CD4-positive, alpha-beta T cell treated with Interleukin-1 beta for 1 hour (primary cell): Measurements from ENCODE around the gene IL4R.
"Not testable (repeated sequence)": the region's sequence is repeated elsewhere in the genome, so short reads cannot be mapped to it uniquely, and the experiment has no call there.

Source experiments
- DNase-seq, 2 donors: peaks; one replicate each; pipeline ENCODE4 v3.0.0-alpha.2; 2020 to 2022

Gene IL4R

GRCh38 chr16:27316038-27316680 is 2.4 kb downstream of the IL4R start:
- DNase-seq = no peak

- DNase-seq = no peak
Observed at GRCh38 chr16:27317320-27317719, 3.5 kb downstream of the IL4R start.

DNA sequence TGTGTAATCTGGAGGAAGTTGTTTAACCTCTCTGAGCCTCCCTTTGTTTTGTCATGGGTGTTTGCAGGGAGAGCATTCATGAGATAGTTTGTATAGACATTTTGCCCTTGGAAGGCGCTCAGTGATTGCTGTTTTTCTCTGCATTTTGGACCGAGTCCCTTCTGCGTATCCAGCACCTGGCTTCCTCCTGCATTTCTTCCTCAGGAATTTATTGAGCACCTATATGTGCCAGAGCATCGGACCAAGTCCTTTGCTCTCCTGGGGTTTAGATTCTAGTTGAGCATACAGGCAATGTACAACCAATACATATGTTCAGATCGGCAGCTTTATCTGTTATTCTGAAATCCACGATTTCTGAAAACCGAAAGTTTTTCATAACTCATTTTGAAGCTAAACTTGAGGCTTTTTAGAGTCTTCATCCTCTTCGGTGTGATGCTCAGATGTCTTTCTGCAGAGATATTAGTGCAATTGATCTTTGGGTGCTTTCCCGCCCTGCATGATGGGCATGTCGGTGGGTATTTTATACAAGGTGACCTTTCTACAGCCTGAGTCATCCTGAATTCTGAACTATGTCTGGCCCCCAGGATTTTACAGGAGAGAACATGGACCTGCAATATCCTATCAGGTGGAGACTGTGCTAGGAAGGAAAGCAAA is 4.1 kb downstream of the IL4R start:
- peak in 1 of 2 donors; percentile 21 for DNase-seq

GRCh38 chr16:27318392-27319256 is 4.8 kb downstream of the IL4R start:
- peak; percentile 38 to 51 for DNase-seq

GRCh38 chr16:27319257-27319965 is 5.6 kb downstream of the IL4R start:
- no peak for DNase-seq

DNA sequence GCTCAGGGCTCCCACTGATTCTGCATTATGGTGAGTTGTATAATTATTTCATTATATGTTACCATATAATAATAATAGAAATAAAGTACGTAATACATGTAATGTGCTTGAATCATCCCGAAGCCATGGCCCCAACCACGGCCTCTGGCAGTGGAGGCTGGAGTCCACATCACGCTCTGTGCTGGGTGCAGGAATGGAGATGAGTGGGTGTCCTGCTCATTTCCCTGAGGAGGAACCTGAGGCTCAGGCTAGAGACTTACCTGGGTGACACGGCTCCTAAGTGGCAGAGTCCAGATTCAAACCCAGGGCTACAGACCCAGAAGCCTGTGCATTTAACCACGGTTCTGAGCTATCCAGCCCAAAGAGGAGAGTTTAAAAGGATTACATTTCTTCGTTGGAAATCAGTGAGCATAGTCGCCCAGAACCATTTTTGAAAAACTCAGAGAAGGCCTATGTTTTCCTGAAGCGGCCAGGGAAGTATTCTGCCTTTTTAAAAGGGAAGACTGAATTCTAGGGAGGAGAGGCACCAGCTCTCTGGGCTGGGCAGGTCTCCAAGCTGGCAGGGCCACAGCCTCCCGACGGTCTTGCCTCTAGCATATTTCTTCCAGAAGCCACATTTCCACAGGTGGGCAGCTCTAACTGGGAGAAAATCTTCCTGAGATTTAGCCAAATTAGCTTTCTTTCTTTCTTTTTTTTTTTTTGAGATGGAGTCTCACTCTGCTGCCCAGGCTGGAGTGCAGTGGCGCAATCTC is 6.7 kb downstream of the IL4R start:
- no peak for DNase-seq

DNA sequence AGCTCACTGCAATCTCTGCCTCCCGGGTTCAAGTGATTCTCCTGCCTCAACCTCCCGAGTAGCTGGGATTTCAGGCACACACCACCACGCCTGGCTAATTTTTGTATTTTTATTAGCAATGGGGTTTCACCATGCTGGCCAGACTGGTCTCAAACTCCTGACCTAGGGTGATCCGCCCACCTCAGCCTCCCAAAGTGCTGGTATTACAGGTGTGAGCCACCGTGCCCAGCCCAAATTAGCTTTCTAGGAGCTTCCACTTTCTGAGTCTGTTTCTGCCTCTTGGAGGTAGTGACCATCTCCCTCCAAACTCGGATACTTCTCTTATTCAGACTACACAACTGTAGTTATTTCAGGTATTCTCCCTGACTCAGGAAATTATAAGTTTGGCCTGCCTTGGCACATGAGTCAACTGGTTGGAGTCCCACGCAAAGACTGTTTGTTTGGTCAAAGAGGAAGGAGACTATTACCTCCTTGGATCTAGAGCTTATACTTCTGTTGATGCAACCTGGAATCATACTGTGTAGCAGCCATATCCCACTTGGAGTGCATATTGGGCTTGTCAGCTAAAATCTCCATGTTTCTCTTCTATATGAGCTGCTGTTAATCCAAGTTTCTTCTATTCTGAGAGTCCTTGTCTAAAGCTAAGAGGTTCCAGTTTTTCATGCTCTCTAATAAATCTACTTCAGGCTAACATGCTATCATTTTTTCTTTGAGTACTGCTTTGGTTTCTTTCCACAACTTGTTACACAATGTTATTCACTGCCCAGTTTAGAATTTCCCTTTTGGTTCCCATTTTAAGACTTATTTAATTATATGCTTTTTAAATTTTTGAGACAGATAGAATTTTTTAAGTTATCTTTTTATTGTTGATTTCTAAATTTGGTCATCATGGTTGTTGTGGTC is 7.5 kb downstream of the IL4R start:
- no peak for DNase-seq

DNA sequence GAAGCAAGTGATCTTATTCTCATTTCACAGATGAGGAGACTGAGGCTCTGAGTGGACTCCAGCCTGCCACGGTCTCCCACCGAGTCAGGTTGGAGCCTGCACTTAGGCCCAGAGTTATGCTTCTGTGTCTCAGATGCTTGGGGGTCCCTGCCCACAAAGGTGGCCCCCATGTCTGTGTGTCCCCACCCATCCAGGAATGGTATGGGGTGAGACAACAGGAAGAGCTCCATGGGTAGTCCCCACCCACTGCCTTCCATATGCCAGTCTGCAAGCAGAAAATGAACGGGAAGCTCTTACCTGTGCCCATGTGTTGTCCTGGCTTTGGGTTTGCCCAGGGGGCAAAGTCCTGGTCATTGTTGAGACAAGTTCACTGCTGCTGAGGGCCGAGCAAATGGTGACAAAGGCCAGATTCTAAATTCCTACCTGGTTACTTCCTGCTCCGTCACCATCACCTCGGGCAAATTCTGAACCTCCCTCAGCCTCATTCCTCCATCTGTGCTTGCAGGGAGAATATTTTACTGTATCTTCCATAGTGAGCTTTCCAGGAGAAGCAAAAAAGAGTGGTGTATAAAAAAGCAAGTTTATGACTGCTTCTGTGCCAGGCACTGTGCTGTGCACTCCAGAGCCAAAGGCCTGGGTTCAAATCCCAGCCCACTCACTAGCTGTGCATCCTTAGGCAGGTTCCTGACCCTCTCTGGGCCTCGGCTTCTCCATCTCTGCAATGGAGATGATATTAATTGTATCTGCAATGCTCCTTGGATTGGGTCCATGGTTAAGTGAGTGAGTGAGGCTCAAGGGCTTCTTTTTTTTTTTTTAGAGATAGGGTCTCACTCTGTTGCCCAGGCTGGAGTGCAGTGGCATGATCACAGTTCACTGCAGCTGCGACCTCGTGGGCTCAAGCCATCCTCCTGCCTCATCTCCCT is 9.3 kb downstream of the IL4R start:
- no peak for DNase-seq

GRCh38 chr16:27323781-27324561 is 10.2 kb downstream of the IL4R start:
- DNase-seq = no peak

DNA sequence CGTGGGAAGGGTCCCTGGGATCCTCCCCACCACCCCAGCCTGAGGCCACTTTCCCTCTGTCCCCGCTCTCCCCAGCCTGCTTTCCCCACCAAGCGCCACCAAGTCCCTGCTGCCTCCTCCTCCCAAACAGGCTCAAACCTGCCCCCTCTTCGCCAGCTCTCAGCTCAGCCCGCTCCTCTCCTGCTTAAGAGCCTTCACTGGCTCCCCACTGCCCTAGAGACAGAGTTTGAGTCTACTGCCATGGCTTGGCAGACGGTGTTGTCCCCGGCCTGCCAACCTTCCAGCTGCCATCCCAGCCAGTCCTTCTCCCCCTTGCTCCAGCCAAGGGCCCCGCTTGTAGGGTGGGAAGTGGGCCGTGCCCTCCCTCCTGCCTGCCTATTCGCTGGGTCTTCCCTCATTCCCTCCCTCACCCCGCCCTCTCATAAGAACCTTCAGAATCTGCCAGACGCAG is 11.1 kb downstream of the IL4R start:
- no peak for DNase-seq

- no peak for DNase-seq
Observed at GRCh38 chr16:27325736-27326135, 12.0 kb downstream of the IL4R start.

DNA sequence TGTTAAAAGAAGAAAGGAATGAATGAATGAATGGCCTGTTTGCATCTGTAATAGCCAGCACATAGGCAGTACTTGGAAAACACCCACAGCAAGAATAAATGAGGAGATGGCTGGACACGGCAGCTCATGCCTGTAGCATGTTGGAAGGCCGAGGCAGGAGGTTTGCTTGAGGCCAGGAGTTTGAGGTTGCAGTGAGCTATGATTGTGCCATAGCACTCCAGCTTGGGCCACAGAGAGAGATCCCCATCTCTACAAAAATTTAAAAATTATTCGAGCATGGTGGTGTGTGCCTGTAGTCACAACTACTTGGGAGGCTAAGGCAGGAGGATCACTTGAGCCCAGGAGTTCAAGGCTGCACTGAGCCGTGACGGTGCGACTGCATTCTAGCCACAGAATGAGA is 12.5 kb downstream of the IL4R start:
- no peak for DNase-seq

- DNase-seq = peak; percentile 20 to 64
Observed at GRCh38 chr16:27326738-27327585, 13.2 kb downstream of the IL4R start.

- DNase-seq = no peak
Observed at GRCh38 chr16:27327586-27327915, 13.8 kb downstream of the IL4R start.

DNA sequence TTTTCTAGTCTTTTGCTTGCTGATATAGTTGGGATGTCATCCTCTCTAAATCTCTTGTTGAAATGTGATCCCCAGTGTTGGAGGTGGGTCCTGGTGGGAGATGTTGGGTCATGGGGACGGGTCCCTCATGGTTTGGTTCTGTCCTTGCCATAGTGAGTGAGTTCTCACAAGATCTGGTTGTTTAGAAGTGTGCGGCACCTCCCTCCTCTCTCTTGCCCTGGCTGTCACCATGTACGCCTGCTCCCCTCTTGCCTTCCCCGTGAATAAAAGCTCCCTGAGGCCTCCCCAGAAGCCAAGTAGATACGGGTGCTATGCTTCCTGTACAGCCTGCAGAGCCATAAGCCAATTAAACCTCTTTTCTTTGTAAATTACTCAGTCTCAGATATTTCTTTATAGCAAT is 15.2 kb downstream of the IL4R start:
- DNase-seq = no peak

GRCh38 chr16:27329376-27330079 is 15.8 kb downstream of the IL4R start:
- DNase-seq = not testable (repeated sequence)

DNA sequence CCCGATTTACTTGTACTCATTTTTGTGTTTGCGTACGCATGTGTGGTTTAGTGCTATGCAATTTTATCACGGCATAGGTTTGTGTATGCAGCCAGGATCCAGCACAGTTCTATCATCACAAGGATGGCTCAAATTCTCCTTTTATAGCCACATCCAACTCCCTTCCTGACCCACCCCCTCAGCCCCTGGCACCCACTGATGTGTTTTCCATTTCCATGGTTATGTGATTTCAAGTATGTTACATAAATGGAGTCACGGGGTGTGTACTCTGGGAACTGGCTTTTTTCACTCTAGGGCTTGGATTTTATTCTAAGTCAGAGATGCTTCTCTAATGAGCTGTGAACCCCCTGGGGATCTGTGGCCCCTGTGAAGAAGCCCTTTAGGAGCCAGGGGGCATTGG is 16.8 kb downstream of the IL4R start:
- DNase-seq = no peak

DNA sequence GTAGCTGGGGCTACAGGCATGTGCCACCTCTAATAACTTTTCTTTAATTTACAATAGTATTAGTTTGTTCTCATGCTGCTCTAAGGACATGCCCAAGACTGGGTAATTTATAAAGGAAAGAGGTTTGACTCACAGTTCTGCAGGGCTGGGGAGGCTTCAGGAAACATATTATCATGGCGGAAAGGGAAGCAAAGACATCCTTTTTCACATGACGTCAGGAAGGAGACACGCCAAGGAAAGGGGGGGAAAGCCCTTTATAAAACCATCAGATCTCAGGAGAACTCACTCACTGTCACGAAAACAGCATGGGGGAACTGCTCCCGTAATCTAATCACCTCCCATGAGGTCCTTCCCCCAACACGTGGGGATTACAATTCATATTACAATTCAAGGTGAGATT is 18.3 kb downstream of the IL4R start:
- peak in 1 of 2 donors; percentile 42 for DNase-seq
